ENCODE measurements around the gene CCDC92B. TPM values are rescaled to one million over a fixed set of nuclear protein-coding genes. Genes with fewer than 3 reads are reported as not detected.

The CCDC92B gene
- total and polyA plus RNA-seq, 9 of the 15 experiments (the other 6 are each of a cell fraction or from before 2014, with no cell fraction given), result not detected

DNA sequence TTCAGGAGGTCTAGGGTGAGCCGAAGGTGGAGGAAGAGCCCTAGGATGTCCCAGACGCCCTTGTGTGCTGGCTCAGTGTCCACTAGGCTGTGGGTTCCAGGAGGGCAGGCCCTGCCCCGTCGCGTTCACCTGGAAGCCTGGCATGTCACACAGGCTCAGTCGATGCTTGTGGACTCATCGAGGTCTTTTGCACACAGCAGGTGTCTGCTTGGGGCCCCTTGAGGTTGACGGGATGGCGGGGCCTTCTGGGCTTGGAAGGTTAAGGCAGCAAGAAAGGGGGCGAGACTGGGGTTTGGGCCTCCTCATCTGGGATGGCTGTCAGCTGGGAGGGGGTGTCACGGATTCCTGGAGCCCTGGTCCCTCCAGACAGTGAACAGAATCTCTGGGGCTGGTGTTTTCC lies 48.7 kb upstream of the CCDC92B start (continued):
- TF ChIP-seq THRAP3 (IDR thresholded peaks at IDR 0.05; ENCODE audit: borderline replicate concordance), result no peak
- no peak for TF ChIP-seq ZNF780A (CRISPR knock-in tag; IDR thresholded peaks at IDR 0.05)
- TF ChIP-seq ZEB2 (IDR thresholded peaks at IDR 0.05), result no peak
- TF ChIP-seq XRCC5 (IDR thresholded peaks at IDR 0.05; ENCODE audit: low read depth, low read length), result no peak
- TF ChIP-seq ELF1 (tag; IDR thresholded peaks at IDR 0.05), result no peak
- no peak for TF ChIP-seq NR2C1 (IDR thresholded peaks at IDR 0.05)
- TF ChIP-seq NR2C1 (tag; IDR thresholded peaks at IDR 0.05), result no peak
- TF ChIP-seq, protein P1, sequence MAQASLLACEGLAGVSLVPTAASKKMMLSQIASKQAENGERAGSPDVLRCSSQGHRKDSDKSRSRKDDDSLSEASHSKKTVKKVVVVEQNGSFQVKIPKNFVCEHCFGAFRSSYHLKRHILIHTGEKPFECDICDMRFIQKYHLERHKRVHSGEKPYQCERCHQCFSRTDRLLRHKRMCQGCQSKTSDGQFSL (CRISPR knock-in tag; IDR thresholded peaks at IDR 0.05), result no peak
- TF ChIP-seq, protein P1 (tag; IDR thresholded peaks at IDR 0.05), result no peak
- TF ChIP-seq, protein P2, sequence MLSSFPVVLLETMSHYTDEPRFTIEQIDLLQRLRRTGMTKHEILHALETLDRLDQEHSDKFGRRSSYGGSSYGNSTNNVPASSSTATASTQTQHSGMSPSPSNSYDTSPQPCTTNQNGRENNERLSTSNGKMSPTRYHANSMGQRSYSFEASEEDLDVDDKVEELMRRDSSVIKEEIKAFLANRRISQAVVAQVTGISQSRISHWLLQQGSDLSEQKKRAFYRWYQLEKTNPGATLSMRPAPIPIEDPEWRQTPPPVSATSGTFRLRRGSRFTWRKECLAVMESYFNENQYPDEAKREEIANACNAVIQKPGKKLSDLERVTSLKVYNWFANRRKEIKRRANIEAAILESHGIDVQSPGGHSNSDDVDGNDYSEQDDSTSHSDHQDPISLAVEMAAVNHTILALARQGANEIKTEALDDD (IDR thresholded peaks at IDR 0.05), result no peak
- no peak for TF ChIP-seq HMG20A (CRISPR knock-in tag; conservative IDR thresholded peaks at IDR 0.05)
- no peak for TF ChIP-seq JUND (IDR thresholded peaks at IDR 0.05; ENCODE audit: borderline replicate concordance, low read depth, low read length)
- no peak for TF ChIP-seq JUND (tag; IDR thresholded peaks at IDR 0.05; ENCODE audit: borderline replicate concordance, low read depth, low read length)
- no peak for TF ChIP-seq HDAC8 (tag; IDR thresholded peaks at IDR 0.05)
- TF ChIP-seq, protein P3, sequence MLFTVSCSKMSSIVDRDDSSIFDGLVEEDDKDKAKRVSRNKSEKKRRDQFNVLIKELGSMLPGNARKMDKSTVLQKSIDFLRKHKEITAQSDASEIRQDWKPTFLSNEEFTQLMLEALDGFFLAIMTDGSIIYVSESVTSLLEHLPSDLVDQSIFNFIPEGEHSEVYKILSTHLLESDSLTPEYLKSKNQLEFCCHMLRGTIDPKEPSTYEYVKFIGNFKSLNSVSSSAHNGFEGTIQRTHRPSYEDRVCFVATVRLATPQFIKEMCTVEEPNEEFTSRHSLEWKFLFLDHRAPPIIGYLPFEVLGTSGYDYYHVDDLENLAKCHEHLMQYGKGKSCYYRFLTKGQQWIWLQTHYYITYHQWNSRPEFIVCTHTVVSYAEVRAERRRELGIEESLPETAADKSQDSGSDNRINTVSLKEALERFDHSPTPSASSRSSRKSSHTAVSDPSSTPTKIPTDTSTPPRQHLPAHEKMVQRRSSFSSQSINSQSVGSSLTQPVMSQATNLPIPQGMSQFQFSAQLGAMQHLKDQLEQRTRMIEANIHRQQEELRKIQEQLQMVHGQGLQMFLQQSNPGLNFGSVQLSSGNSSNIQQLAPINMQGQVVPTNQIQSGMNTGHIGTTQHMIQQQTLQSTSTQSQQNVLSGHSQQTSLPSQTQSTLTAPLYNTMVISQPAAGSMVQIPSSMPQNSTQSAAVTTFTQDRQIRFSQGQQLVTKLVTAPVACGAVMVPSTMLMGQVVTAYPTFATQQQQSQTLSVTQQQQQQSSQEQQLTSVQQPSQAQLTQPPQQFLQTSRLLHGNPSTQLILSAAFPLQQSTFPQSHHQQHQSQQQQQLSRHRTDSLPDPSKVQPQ (CRISPR knock-in tag; IDR thresholded peaks at IDR 0.05; ENCODE audit: borderline replicate concordance), result no peak
- TF ChIP-seq ZNF121 (CRISPR knock-in tag; conservative IDR thresholded peaks at IDR 0.05), result no peak
